ENCODE data around the gene DHX30. TPM values are rescaled to one million over a fixed set of nuclear protein-coding genes. Genes with fewer than 3 reads are reported as not detected.

DHX30 gene
- total RNA-seq, 1 donor from 2014 or later, result 50.0 TPM

GRCh38 chr3:47772047-47772446 lies 30.9 kb upstream of the DHX30 start:
- no peak overlapping the region for H3K4me2 ChIP-seq (ENCODE audit: low read length)
- Mint-ChIP-seq H3K9me3 (ENCODE audit: unreplicated experiment) (no peaks in the 10 kb centered on the region), H3K36me3 (ENCODE audit: low read depth, unreplicated experiment) (peaks cover 6% of the 10 kb centered on the region), H3K27ac (ENCODE audit: unreplicated experiment) (no peak overlapping the region), H3K4me1 (ENCODE audit: low read depth, unreplicated experiment) (peaks cover 7% of the 10 kb centered on the region), H3K4me3 (ENCODE audit: unreplicated experiment) (no peak overlapping the region), H3K27me3 (ENCODE audit: low read depth, unreplicated experiment) (no peaks in the 10 kb centered on the region)
- no peak overlapping the region for H2AFZ ChIP-seq (ENCODE audit: low read depth, low read length)
- H3K9ac ChIP-seq (ENCODE audit: low read length), result no peak overlapping the region
- peaks cover 97% of the 10 kb centered on the region for H3K79me2 ChIP-seq (ENCODE audit: insufficient read depth, low read length)
- no peak for FAIRE-seq
- H3K36me3 ChIP-seq (ENCODE audit: insufficient read depth, low read length), result peaks cover 9% of the 10 kb centered on the region
- no peak overlapping the region for H3K4me3 ChIP-seq (ENCODE audit: insufficient read depth, low read depth, low read length)
- H3K4me1 ChIP-seq (ENCODE audit: insufficient read depth, low read length), result no peaks in the 10 kb centered on the region
- DNase-seq (ENCODE audit: low read depth), result no peak
- H3K9me3 ChIP-seq (ENCODE audit: insufficient read depth, low read depth, low read length), result no peaks in the 10 kb centered on the region
- TF ChIP-seq CTCF (IDR thresholded peaks at IDR 0.05; ENCODE audit: insufficient read depth, low read depth, low read length) (no peak), EZH2 (IDR thresholded peaks at IDR 0.05; ENCODE audit: insufficient read depth, low read length) (no peak)
- H3K27ac ChIP-seq (ENCODE audit: low read depth, low read length), result no peak overlapping the region
- H4K20me1 ChIP-seq (ENCODE audit: insufficient read depth, low read length), result peaks cover 71% of the 10 kb centered on the region
- no peaks in the 10 kb centered on the region for H3K27me3 ChIP-seq (ENCODE audit: insufficient read depth, low read length)

DNA sequence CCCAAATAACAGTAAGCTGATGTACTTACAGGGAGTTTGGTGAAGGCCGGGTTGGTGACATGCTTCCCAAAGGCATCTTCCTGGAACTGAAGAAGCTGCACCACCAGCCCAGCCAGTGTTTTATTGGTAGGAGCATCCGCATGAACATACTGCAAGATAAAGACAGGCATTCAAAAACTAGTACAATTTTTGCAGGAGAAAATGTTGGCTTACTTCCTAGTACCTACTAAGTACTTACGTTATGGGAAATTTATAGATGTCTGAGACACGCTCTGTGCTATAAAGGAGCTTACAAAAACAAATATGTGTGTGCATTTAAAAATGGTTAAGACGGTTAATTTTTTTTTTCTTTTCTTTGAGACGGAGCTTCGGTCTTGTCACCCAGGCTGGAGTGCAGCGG lies 30.1 kb upstream of the DHX30 start:
- Histone ChIP-seq H3K4me3 (ENCODE audit: insufficient read depth, low read depth, low read length) (no peak overlapping the region), H3K4me2 (ENCODE audit: low read length) (no peak overlapping the region), H3K79me2 (ENCODE audit: insufficient read depth, low read length) (peaks cover 96% of the 10 kb centered on the region), H3K27me3 (ENCODE audit: insufficient read depth, low read length) (no peaks in the 10 kb centered on the region), H3K9ac (ENCODE audit: low read length) (no peak overlapping the region), H2AFZ (ENCODE audit: low read depth, low read length) (no peak overlapping the region), H3K4me1 (ENCODE audit: insufficient read depth, low read length) (no peaks in the 10 kb centered on the region), H4K20me1 (ENCODE audit: insufficient read depth, low read length) (peaks cover 76% of the 10 kb centered on the region), H3K36me3 (ENCODE audit: insufficient read depth, low read length) (peaks cover 9% of the 10 kb centered on the region), H3K9me3 (ENCODE audit: insufficient read depth, low read depth, low read length) (no peaks in the 10 kb centered on the region), H3K27ac (ENCODE audit: low read depth, low read length) (no peak overlapping the region)
- H3K4me1 Mint-ChIP-seq (ENCODE audit: low read depth, unreplicated experiment), result peaks cover 7% of the 10 kb centered on the region
- H3K9me3 Mint-ChIP-seq (ENCODE audit: unreplicated experiment), result no peaks in the 10 kb centered on the region
- no peak overlapping the region for H3K27ac Mint-ChIP-seq (ENCODE audit: unreplicated experiment)
- H3K36me3 Mint-ChIP-seq (ENCODE audit: low read depth, unreplicated experiment), result peaks cover 6% of the 10 kb centered on the region
- FAIRE-seq (no peak), DNase-seq (ENCODE audit: low read depth) (no peak)
- no peak overlapping the region for H3K4me3 Mint-ChIP-seq (ENCODE audit: unreplicated experiment)
- H3K27me3 Mint-ChIP-seq (ENCODE audit: low read depth, unreplicated experiment), result no peaks in the 10 kb centered on the region
- TF ChIP-seq CTCF (IDR thresholded peaks at IDR 0.05; ENCODE audit: insufficient read depth, low read depth, low read length), result no peak
- no peak for TF ChIP-seq EZH2 (IDR thresholded peaks at IDR 0.05; ENCODE audit: insufficient read depth, low read length)

- no peak for TF ChIP-seq CTCF (IDR thresholded peaks at IDR 0.05; ENCODE audit: insufficient read depth, low read depth, low read length)
- no peak for TF ChIP-seq EZH2 (IDR thresholded peaks at IDR 0.05; ENCODE audit: insufficient read depth, low read length)
- Histone ChIP-seq H3K4me2 (ENCODE audit: low read length) (peak overlapping the region; percentile 92), H3K9ac (ENCODE audit: low read length) (no peak overlapping the region), H3K27ac (ENCODE audit: low read depth, low read length) (no peak overlapping the region), H4K20me1 (ENCODE audit: insufficient read depth, low read length) (peaks cover 56% of the 10 kb centered on the region), H3K4me3 (ENCODE audit: insufficient read depth, low read depth, low read length) (no peak overlapping the region), H3K4me1 (ENCODE audit: insufficient read depth, low read length) (peaks cover 12% of the 10 kb centered on the region), H3K36me3 (ENCODE audit: insufficient read depth, low read length) (no peaks in the 10 kb centered on the region), H2AFZ (ENCODE audit: low read depth, low read length) (no peak overlapping the region), H3K27me3 (ENCODE audit: insufficient read depth, low read length) (no peaks in the 10 kb centered on the region), H3K9me3 (ENCODE audit: insufficient read depth, low read depth, low read length) (no peaks in the 10 kb centered on the region), H3K79me2 (ENCODE audit: insufficient read depth, low read length) (peaks cover 77% of the 10 kb centered on the region)
- no peaks in the 10 kb centered on the region for H3K9me3 Mint-ChIP-seq (ENCODE audit: unreplicated experiment)
- peaks cover 2% of the 10 kb centered on the region for H3K36me3 Mint-ChIP-seq (ENCODE audit: low read depth, unreplicated experiment)
- H3K4me3 Mint-ChIP-seq (ENCODE audit: unreplicated experiment), result peak overlapping the region; percentile 99
- peaks cover 9% of the 10 kb centered on the region for H3K4me1 Mint-ChIP-seq (ENCODE audit: low read depth, unreplicated experiment)
- H3K27me3 Mint-ChIP-seq (ENCODE audit: low read depth, unreplicated experiment), result no peaks in the 10 kb centered on the region
- no peak overlapping the region for H3K27ac Mint-ChIP-seq (ENCODE audit: unreplicated experiment)
- FAIRE-seq (no peak), DNase-seq (ENCODE audit: low read depth) (no peak)
These were observed 24.2 kb upstream of the DHX30 start for GRCh38 chr3:47778746-47779145.

Data from astrocyte (in vitro differentiated cells and primary cell).